ENCODE results near the gene MPDZ. TPM values are rescaled to one million over a fixed set of nuclear protein-coding genes. Genes with fewer than 3 reads are reported as not detected.

The MPDZ gene
- total RNA-seq, 1 experiment from 2014 or later: 46.7 TPM

DNA sequence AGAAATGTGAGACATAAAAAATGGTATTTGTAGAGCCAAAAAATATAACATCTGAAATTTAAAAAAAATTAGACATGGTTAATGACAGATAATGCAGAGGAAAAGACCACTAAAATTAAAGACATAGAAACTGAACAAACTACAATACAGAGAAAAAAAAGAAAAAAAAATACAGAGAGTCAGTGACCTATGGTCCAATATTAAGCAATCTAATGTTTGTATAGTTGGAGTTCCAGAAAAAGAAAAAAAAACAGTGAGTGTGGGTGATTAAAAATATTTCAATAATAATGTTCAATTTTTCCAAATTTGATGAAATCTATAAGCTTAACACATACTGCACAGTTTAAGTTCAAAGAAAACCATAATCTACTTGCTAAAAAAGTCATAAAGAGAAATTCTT is 207.6 kb downstream of the MPDZ start:
- Mint-ChIP-seq H3K27me3 (ENCODE audit: low read depth) (no peaks in the 10 kb centered on the region), H3K27ac (no peak overlapping the region), H3K36me3 (ENCODE audit: insufficient read depth in 1 of 3, low read depth in 3 of 3) (no peaks in the 10 kb centered on the region), H3K4me1 (peaks cover 0 to 2% of the 10 kb centered on the region in 2 experiments; a peak in 1 of 4 replicates), H3K9me3 (no peaks in the 10 kb centered on the region), H3K4me3 (no peak overlapping the region)
- no peaks in the 10 kb centered on the region for H3K79me2 ChIP-seq (ENCODE audit: insufficient read depth, low read length)
- no peak overlapping the region for H3K18ac ChIP-seq (ENCODE audit: insufficient read length, low read depth, low read length)
- no peak overlapping the region for H4K5ac ChIP-seq (ENCODE audit: insufficient read length, low read depth, low read length)
- H3K9ac ChIP-seq (ENCODE audit: extremely low read depth, insufficient read length, low read length): no peak overlapping the region
- H3K27me3 ChIP-seq (ENCODE audit: insufficient read depth, low read length): no peaks in the 10 kb centered on the region
- no peaks in the 10 kb centered on the region for H3K23me2 ChIP-seq (ENCODE audit: insufficient read length, low read depth, low read length, poor library complexity, severe bottlenecking)
- H2AFZ ChIP-seq (ENCODE audit: low read length): no peak overlapping the region
- no peak overlapping the region for H3K56ac ChIP-seq (ENCODE audit: insufficient read length, low read depth, low read length)
- no peak overlapping the region for H2BK12ac ChIP-seq (ENCODE audit: insufficient read length, low read depth, low read length)
- no peak overlapping the region for H3T11ph ChIP-seq (ENCODE audit: low read length)
- H3K4me2 ChIP-seq (ENCODE audit: insufficient read depth, insufficient read length, low read length): no peak overlapping the region
- no peak overlapping the region for H2BK15ac ChIP-seq (ENCODE audit: low read depth, low read length)
- H2AK5ac ChIP-seq (ENCODE audit: insufficient read length, low read length): no peak overlapping the region
- no peak overlapping the region for H4K8ac ChIP-seq (replicated peaks; ENCODE audit: insufficient read length, low read depth, low read length)
- H3K4ac ChIP-seq (ENCODE audit: low read depth, low read length): no peak overlapping the region
- H2BK5ac ChIP-seq (ENCODE audit: insufficient read length, low read length): no peak overlapping the region
- no peak overlapping the region for H3K23ac ChIP-seq (ENCODE audit: insufficient read length, low read depth, low read length)
- no peak overlapping the region for H2BK120ac ChIP-seq (ENCODE audit: low read depth, low read length, poor library complexity, severe bottlenecking)
- TF ChIP-seq, protein P1, sequence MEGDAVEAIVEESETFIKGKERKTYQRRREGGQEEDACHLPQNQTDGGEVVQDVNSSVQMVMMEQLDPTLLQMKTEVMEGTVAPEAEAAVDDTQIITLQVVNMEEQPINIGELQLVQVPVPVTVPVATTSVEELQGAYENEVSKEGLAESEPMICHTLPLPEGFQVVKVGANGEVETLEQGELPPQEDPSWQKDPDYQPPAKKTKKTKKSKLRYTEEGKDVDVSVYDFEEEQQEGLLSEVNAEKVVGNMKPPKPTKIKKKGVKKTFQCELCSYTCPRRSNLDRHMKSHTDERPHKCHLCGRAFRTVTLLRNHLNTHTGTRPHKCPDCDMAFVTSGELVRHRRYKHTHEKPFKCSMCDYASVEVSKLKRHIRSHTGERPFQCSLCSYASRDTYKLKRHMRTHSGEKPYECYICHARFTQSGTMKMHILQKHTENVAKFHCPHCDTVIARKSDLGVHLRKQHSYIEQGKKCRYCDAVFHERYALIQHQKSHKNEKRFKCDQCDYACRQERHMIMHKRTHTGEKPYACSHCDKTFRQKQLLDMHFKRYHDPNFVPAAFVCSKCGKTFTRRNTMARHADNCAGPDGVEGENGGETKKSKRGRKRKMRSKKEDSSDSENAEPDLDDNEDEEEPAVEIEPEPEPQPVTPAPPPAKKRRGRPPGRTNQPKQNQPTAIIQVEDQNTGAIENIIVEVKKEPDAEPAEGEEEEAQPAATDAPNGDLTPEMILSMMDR (conservative IDR thresholded peaks at IDR 0.05): no peak
- H3K14ac ChIP-seq (ENCODE audit: insufficient read depth, low read length): no peak overlapping the region
- no peaks in the 10 kb centered on the region for H4K20me1 ChIP-seq (ENCODE audit: control insufficient read depth, insufficient read depth, insufficient read length)
- DNase-seq: no peak
- no peaks in the 10 kb centered on the region for H3K4me1 ChIP-seq (ENCODE audit: insufficient read depth, low read length)
- H4K91ac ChIP-seq (ENCODE audit: insufficient read length, low read depth, low read length): no peak overlapping the region
- no peaks in the 10 kb centered on the region for H3K9me3 ChIP-seq (ENCODE audit: control insufficient read depth, low read depth, low read length)
- H3K27ac ChIP-seq (ENCODE audit: insufficient read length, low read depth, low read length): no peak overlapping the region
- no peak overlapping the region for H2BK20ac ChIP-seq (ENCODE audit: low read depth, low read length, poor library complexity, severe bottlenecking)
- H3K79me1 ChIP-seq (ENCODE audit: insufficient read depth, low read depth, low read length, poor library complexity, severe bottlenecking): no peaks in the 10 kb centered on the region
